GM23248 (cell line): ENCODE results near the gene KDM2B.

Experiments used
- EZH2 ChIP-seq: fragments of 200-600 bp; sonication (generic); IDR thresholded peaks from 2 replicates; pipeline ENCODE4 v1.6.1; 2018; ENCODE audit warnings: antibody characterized with exemption, mild to moderate bottlenecking; ENCODE audit not compliant: insufficient read depth, poor library complexity, severe bottlenecking
- EZH2phosphoT487 ChIP-seq: fragments of 200-600 bp; sonication (generic); IDR thresholded peaks from 2 replicates; pipeline ENCODE4 v1.6.1; 2018; ENCODE audit warnings: antibody characterized with exemption, moderate library complexity, mild to moderate bottlenecking, low read depth; ENCODE audit not compliant: insufficient read depth

DNA sequence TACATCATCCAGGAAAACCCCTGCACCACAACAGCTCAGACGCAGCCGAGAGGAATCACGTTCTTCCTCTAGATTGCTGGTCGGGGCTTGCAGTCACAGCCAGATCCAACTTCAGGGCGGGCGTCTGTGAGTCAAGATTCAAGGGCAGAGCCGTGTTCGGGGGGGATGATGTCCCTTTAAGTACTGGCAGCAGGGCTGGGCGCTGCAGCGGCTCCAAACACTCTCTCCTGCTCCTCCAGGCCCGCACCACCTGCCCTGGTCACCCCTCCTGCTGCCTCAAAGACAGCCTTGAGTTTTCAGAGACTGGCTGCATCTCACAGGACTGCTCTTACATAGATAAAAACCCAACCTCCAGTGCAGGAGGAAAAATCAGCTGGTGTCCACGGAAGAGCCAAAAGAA lies 68.3 kb downstream of the KDM2B start:
- no peak for TF ChIP-seq EZH2phosphoT487
- no peak for TF ChIP-seq EZH2
